SK-N-SH (cell line): ENCODE data around the gene IRAG1. TPM values are rescaled to one million over a fixed set of nuclear protein-coding genes. Genes with fewer than 3 reads are reported as not detected.

Source experiments
- CTCF ChIA-PET: fragments of 300-600, 350-600 bp; formaldehyde crosslinking; extraction: SDS; loops from one replicate; lab custom pipeline; 2021; lab: Yijun Ruan, JAX
- POLR2A ChIA-PET: fragments of 350-600 bp; sonication (Branson Sonifier 250); formaldehyde crosslinking; extraction: SDS; loops from one replicate; lab custom pipeline; 2020; ENCODE audit warnings: antibody characterized with exemption, inconsistent platforms; lab: Yijun Ruan, JAX
- DNase-seq: peaks from one replicate; pipeline ENCODE4 v3.0.0; 2012
- H2AFZ ChIP-seq: fragments of 200-600 bp; sonication (generic); 2 replicates; pipeline ENCODE4 v1.8.1; 2016; ENCODE audit warnings: antibody characterized with exemption, mild to moderate bottlenecking, low read depth
- H3F3A ChIP-seq: fragments of 200-600 bp; sonication (generic); replicated peaks from 2 replicates; pipeline ENCODE3; 2016; ENCODE audit warnings: antibody characterized with exemption, mild to moderate bottlenecking; ENCODE audit not compliant: insufficient read depth
- H3K27ac ChIP-seq, 2 experiments: fragments of 200-500 bp in 1 of 2; fragments of 200-600 bp in 1 of 2; sonication (Bioruptor generic) in 1 of 2; sonication (generic), shearing (Covaris generic) in 1 of 2; 2 replicates each; pipeline versions ENCODE4 v1.5.1 to v1.6.1; 2014 to 2016; ENCODE audit warnings: low read depth in 2 of 2, inconsistent platforms in 1 of 2, low read length in 1 of 2, mild to moderate bottlenecking in 1 of 2, mixed read lengths in 1 of 2
- H3K27me3 ChIP-seq: fragments of 200-600 bp; sonication (generic), shearing (Covaris generic); 2 replicates; pipeline ENCODE4 v1.6.1; 2016; ENCODE audit warnings: mixed run types; ENCODE audit not compliant: insufficient read depth
- H3K36me3 ChIP-seq, 2 experiments: fragments of 200-500 bp in 1 of 2; fragments of 200-600 bp in 1 of 2; sonication (Bioruptor generic) in 1 of 2; sonication (generic) in 1 of 2; replicated peaks in 1 of 2; 2 replicates each; pipeline versions ENCODE3 to v1.5.1; 2014 to 2016; ENCODE audit warnings: low read length in 1 of 2, mild to moderate bottlenecking in 1 of 2; ENCODE audit not compliant: insufficient read depth in 2 of 2, control insufficient read depth in 1 of 2
- H3K4me1 ChIP-seq, 2 experiments: fragments of 200-500 bp in 1 of 2; fragments of 200-600 bp in 1 of 2; sonication (Bioruptor generic) in 1 of 2; sonication (generic), shearing (Covaris generic) in 1 of 2; 2 replicates each; pipeline versions ENCODE4 v1.5.1 to v1.6.1; 2014 to 2016; ENCODE audit warnings: low read depth in 1 of 2, low read length in 1 of 2, mixed run types in 1 of 2; ENCODE audit not compliant: insufficient read depth in 2 of 2, control insufficient read depth in 1 of 2
- H3K4me2 ChIP-seq: fragments of 200-600 bp; sonication (generic), shearing (Covaris generic); 2 replicates; pipeline ENCODE4 v1.6.1; 2017; ENCODE audit warnings: mixed run types
- H3K4me3 ChIP-seq, 2 experiments: fragments of 200-500 bp in 1 of 2; fragments of 200-600 bp in 1 of 2; sonication (Bioruptor generic) in 1 of 2; sonication (generic), shearing (Covaris generic) in 1 of 2; 2 replicates each; pipeline versions ENCODE4 v1.5.1 to v1.8.1; 2014 to 2016; ENCODE audit warnings: low read depth in 2 of 2, inconsistent platforms in 1 of 2, low read length in 1 of 2, mild to moderate bottlenecking in 1 of 2, mixed read lengths in 1 of 2, moderate library complexity in 1 of 2
- H3K79me2 ChIP-seq: fragments of 200-600 bp; sonication (generic); 2 replicates; pipeline ENCODE4 v1.8.1; 2017; ENCODE audit warnings: mild to moderate bottlenecking; ENCODE audit not compliant: insufficient read depth
- H3K9ac ChIP-seq: fragments of 200-600 bp; sonication (generic); 2 replicates; pipeline ENCODE4 v1.6.1; 2017; ENCODE audit warnings: mixed run types
- H3K9me2 ChIP-seq: fragments of 200-600 bp; sonication (generic); 2 replicates; pipeline ENCODE4 v1.6.1; 2017; ENCODE audit warnings: mixed run types
- H3K9me3 ChIP-seq: fragments of 200-600 bp; sonication (generic); 2 replicates; pipeline ENCODE4 v1.6.1; 2017; ENCODE audit warnings: mixed run types, mild to moderate bottlenecking, moderate library complexity
- H4K20me1 ChIP-seq: fragments of 200-600 bp; sonication (generic); 2 replicates; pipeline ENCODE4 v1.6.1; 2017; ENCODE audit warnings: mild to moderate bottlenecking, mixed run types; ENCODE audit not compliant: insufficient read depth
- CHD2 ChIP-seq: fragments of 150-350 bp; IDR thresholded peaks from 2 replicates; pipeline ENCODE4 v1.6.1; 2018; ENCODE audit warnings: low read length; ENCODE audit not compliant: partially characterized antibody
- ELF1 ChIP-seq: IDR thresholded peaks from 2 replicates; pipeline ENCODE4 v1.4.0; 2012
- EP300 ChIP-seq, 2 experiments: IDR thresholded peaks; 2 replicates each; pipeline versions ENCODE4 v1.4.0 to v1.6.1; 2012; ENCODE audit warnings: borderline replicate concordance in 1 of 2, low read depth in 1 of 2, low read length in 1 of 2
- EZH2phosphoT487 ChIP-seq: fragments of 200-600 bp; sonication (generic); IDR thresholded peaks from 2 replicates; pipeline ENCODE4 v1.6.1; 2017; ENCODE audit warnings: low read depth, mixed run types, mild to moderate bottlenecking, antibody characterized with exemption, moderate library complexity, borderline replicate concordance
- GATA2 ChIP-seq: sonication (generic); formaldehyde crosslinking; IDR thresholded peaks from 2 replicates; pipeline ENCODE4 v1.5.0; 2020; ENCODE audit warnings: mild to moderate bottlenecking, missing genetic modification reagents
- JUND ChIP-seq: IDR thresholded peaks from 2 replicates; pipeline ENCODE4 v1.4.0; 2012
- MXI1 ChIP-seq: IDR thresholded peaks from 2 replicates; pipeline ENCODE4 v1.6.1; 2012; ENCODE audit warnings: mild to moderate bottlenecking, low read depth, low read length, improper control_type of control experiment
- NFIC ChIP-seq: IDR thresholded peaks from 2 replicates; pipeline ENCODE4 v1.4.0; 2012; ENCODE audit warnings: borderline replicate concordance
- NRF1 ChIP-seq: IDR thresholded peaks from 2 replicates; pipeline ENCODE4 v1.6.1; 2012; ENCODE audit warnings: low read depth, mild to moderate bottlenecking, low read length
- RCOR1 ChIP-seq: fragments of 150-350 bp; IDR thresholded peaks from 2 replicates; pipeline ENCODE4 v1.6.1; 2017; ENCODE audit warnings: antibody characterized with exemption, low read length
- SIN3A ChIP-seq: IDR thresholded peaks from 2 replicates; pipeline ENCODE4 v1.6.1; 2012; ENCODE audit warnings: low read depth, mild to moderate bottlenecking, low read length, moderate library complexity, borderline replicate concordance
- TEAD4 ChIP-seq: IDR thresholded peaks from 2 replicates; pipeline ENCODE4 v1.4.0; 2012; ENCODE audit warnings: mild to moderate bottlenecking, borderline replicate concordance; ENCODE audit not compliant: insufficient read depth
- WGBS: methylation state at CpG from one replicate; pipeline ENCODE4 v1.1.6; 2017; ENCODE audit warnings: low lambda C conversion rate; 5-methylcytosine and 5-hydroxymethylcytosine counted together
- polyA plus RNA-seq, 3 experiments: library from polyadenylated mRNA; depleted of rRNA; stranded (reverse); fragments of >200 nt; gene quantifications; 2 replicates each; pipeline ENCODE4 v1.2.3, GENCODE V29; 2012
- TF ChIP-seq, protein P1 (sequence below): IDR thresholded peaks from 2 replicates; pipeline ENCODE4 v1.4.0; 2012; ENCODE audit warnings: low read depth, borderline replicate concordance
- TF ChIP-seq, protein P2 (sequence below): fragments of 200-600 bp; sonication (generic); IDR thresholded peaks from 2 replicates; pipeline ENCODE4 v1.6.1; 2017; ENCODE audit warnings: antibody characterized with exemption, mild to moderate bottlenecking, moderate library complexity
- TF ChIP-seq, protein P3 (sequence below): IDR thresholded peaks from 2 replicates; pipeline ENCODE4; 2012
- TF ChIP-seq, protein P4 (sequence below): fragments of 150-350 bp; IDR thresholded peaks from 2 replicates; pipeline ENCODE4 v1.6.1; 2016; ENCODE audit warnings: mild to moderate bottlenecking, low read depth, low read length
- TF ChIP-seq, protein P5 (sequence below): IDR thresholded peaks from 2 replicates; pipeline ENCODE4 v1.6.1; 2012; ENCODE audit warnings: mild to moderate bottlenecking, low read depth, low read length, moderate library complexity

Gene IRAG1
- polyA plus RNA-seq, 1 of the 3 experiments (the other 2 are of a cell fraction): 0.05 TPM

DNA sequence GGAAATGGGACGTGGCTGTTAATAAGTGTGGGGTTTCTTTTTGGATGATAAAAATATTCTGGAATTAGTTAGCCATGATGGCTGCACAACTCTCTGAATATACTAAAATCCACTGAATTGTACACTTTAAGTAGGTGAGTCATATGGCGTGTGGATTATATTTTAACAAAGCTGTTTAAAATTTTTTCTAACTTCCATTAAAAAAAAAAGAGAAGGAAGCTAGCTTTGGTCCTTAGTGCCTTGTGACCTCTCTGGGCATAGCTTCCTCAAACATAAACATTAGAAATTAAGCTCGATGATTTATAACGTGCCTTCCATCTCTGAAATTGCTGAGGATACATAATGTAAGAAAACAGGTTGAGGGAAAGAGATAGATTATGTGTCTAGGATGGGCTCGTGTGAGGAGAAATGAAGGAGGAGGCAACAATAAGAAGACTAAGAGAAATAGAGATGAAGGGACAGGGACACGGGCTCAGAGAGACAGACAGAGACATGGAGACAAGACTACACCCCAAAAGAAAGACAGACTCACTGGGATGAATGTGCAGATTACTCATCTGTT, 20.0 kb downstream of the IRAG1 start (continued):
- TF ChIP-seq, protein P1, sequence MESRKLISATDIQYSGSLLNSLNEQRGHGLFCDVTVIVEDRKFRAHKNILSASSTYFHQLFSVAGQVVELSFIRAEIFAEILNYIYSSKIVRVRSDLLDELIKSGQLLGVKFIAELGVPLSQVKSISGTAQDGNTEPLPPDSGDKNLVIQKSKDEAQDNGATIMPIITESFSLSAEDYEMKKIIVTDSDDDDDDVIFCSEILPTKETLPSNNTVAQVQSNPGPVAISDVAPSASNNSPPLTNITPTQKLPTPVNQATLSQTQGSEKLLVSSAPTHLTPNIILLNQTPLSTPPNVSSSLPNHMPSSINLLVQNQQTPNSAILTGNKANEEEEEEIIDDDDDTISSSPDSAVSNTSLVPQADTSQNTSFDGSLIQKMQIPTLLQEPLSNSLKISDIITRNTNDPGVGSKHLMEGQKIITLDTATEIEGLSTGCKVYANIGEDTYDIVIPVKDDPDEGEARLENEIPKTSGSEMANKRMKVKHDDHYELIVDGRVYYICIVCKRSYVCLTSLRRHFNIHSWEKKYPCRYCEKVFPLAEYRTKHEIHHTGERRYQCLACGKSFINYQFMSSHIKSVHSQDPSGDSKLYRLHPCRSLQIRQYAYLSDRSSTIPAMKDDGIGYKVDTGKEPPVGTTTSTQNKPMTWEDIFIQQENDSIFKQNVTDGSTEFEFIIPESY: no peak
- TF ChIP-seq CHD2 (no peak), GATA2 (CRISPR knock-in tag) (no peak), MXI1 (no peak), RCOR1 (no peak), EZH2phosphoT487 (no peak)
- TF ChIP-seq, protein P2, sequence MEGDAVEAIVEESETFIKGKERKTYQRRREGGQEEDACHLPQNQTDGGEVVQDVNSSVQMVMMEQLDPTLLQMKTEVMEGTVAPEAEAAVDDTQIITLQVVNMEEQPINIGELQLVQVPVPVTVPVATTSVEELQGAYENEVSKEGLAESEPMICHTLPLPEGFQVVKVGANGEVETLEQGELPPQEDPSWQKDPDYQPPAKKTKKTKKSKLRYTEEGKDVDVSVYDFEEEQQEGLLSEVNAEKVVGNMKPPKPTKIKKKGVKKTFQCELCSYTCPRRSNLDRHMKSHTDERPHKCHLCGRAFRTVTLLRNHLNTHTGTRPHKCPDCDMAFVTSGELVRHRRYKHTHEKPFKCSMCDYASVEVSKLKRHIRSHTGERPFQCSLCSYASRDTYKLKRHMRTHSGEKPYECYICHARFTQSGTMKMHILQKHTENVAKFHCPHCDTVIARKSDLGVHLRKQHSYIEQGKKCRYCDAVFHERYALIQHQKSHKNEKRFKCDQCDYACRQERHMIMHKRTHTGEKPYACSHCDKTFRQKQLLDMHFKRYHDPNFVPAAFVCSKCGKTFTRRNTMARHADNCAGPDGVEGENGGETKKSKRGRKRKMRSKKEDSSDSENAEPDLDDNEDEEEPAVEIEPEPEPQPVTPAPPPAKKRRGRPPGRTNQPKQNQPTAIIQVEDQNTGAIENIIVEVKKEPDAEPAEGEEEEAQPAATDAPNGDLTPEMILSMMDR: no peak
- TF ChIP-seq, protein P3, sequence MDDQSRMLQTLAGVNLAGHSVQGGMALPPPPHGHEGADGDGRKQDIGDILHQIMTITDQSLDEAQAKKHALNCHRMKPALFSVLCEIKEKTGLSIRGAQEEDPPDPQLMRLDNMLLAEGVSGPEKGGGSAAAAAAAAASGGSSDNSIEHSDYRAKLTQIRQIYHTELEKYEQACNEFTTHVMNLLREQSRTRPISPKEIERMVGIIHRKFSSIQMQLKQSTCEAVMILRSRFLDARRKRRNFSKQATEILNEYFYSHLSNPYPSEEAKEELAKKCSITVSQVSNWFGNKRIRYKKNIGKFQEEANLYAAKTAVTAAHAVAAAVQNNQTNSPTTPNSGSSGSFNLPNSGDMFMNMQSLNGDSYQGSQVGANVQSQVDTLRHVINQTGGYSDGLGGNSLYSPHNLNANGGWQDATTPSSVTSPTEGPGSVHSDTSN: no peak
- TF ChIP-seq, protein P4, sequence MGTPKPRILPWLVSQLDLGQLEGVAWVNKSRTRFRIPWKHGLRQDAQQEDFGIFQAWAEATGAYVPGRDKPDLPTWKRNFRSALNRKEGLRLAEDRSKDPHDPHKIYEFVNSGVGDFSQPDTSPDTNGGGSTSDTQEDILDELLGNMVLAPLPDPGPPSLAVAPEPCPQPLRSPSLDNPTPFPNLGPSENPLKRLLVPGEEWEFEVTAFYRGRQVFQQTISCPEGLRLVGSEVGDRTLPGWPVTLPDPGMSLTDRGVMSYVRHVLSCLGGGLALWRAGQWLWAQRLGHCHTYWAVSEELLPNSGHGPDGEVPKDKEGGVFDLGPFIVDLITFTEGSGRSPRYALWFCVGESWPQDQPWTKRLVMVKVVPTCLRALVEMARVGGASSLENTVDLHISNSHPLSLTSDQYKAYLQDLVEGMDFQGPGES: no peak

DNA sequence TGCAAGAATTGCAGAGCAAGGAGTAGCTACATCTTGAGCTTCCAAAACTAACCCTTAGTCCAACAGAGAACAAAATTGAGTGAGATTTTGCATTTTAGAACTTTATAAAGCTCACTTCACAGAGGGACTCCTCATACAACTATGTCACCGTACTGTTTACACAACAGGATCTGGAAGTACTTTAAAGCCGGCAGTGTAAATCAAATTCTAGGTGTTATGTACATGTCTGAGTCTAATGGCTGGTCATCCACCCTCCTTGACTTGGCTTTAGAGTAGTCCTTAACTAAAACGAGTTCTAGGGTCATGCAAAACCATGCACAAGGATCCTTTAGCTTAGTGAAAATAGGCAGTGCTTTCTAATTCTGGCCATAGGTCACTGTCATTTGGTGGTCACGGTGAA, 23.5 kb downstream of the IRAG1 start:
- DNase-seq: no peak
- no peak overlapping the region for H3K9ac ChIP-seq
- peak overlapping the region in 1 of 2 experiments; percentile 73; a peak in 3 of 4 replicates for H3K27ac ChIP-seq
- no peaks in the 10 kb centered on the region for H3K36me3 ChIP-seq
- H3K4me1 ChIP-seq: peaks cover 12 to 18% of the 10 kb centered on the region in 2 experiments
- POLR2A ChIA-PET: no interaction called here
- 77% methylated on average over 4 of the region's 4 CpGs for WGBS
- no peak overlapping the region for H2AFZ ChIP-seq
- H3K9me3 ChIP-seq: no peaks in the 10 kb centered on the region
- CTCF ChIA-PET: interaction anchor here (1.2 to 2.1 kb wide), 4 partner anchors 9 to 264 kb away, joined by 3 to 9 read pairs (median 4); no protein-coding TSS in a partner anchor
- no peak for TF ChIP-seq ELF1
- no peak for TF ChIP-seq EZH2phosphoT487
- no peak for TF ChIP-seq JUND
- no peak for TF ChIP-seq TEAD4
- no peak for TF ChIP-seq NFIC
- TF ChIP-seq, protein P5, sequence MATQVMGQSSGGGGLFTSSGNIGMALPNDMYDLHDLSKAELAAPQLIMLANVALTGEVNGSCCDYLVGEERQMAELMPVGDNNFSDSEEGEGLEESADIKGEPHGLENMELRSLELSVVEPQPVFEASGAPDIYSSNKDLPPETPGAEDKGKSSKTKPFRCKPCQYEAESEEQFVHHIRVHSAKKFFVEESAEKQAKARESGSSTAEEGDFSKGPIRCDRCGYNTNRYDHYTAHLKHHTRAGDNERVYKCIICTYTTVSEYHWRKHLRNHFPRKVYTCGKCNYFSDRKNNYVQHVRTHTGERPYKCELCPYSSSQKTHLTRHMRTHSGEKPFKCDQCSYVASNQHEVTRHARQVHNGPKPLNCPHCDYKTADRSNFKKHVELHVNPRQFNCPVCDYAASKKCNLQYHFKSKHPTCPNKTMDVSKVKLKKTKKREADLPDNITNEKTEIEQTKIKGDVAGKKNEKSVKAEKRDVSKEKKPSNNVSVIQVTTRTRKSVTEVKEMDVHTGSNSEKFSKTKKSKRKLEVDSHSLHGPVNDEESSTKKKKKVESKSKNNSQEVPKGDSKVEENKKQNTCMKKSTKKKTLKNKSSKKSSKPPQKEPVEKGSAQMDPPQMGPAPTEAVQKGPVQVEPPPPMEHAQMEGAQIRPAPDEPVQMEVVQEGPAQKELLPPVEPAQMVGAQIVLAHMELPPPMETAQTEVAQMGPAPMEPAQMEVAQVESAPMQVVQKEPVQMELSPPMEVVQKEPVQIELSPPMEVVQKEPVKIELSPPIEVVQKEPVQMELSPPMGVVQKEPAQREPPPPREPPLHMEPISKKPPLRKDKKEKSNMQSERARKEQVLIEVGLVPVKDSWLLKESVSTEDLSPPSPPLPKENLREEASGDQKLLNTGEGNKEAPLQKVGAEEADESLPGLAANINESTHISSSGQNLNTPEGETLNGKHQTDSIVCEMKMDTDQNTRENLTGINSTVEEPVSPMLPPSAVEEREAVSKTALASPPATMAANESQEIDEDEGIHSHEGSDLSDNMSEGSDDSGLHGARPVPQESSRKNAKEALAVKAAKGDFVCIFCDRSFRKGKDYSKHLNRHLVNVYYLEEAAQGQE: no peak
- TF ChIP-seq NRF1: no peak
- TF ChIP-seq RCOR1: no peak
- TF ChIP-seq EP300 (IDR thresholded peaks at IDR 0.05; ENCODE audit: borderline replicate concordance in 1 of 2, low read depth in 1 of 2, low read length in 1 of 2): no peak
- no peak for TF ChIP-seq SIN3A
- no peaks in the 10 kb centered on the region for H3K79me2 ChIP-seq
- no peaks in the 10 kb centered on the region for H3K27me3 ChIP-seq
- H3K9me2 ChIP-seq: no peaks in the 10 kb centered on the region
- no peaks in the 10 kb centered on the region for H4K20me1 ChIP-seq
- H3F3A ChIP-seq: no peaks in the 10 kb centered on the region
- no peak overlapping the region for H3K4me3 ChIP-seq
- H3K4me2 ChIP-seq: no peak overlapping the region
